ENCODE results near the gene C3. TPM values are rescaled to one million over a fixed set of nuclear protein-coding genes. Genes with fewer than 3 reads are reported as not detected.
"Not testable (repeated sequence)": the region's sequence is repeated elsewhere in the genome, so short reads cannot be mapped to it uniquely, and the experiment has no call there.

The C3 gene
- total and polyA plus RNA-seq, 2 experiments from 2014 or later = 0.39 to 1.6 TPM

DNA sequence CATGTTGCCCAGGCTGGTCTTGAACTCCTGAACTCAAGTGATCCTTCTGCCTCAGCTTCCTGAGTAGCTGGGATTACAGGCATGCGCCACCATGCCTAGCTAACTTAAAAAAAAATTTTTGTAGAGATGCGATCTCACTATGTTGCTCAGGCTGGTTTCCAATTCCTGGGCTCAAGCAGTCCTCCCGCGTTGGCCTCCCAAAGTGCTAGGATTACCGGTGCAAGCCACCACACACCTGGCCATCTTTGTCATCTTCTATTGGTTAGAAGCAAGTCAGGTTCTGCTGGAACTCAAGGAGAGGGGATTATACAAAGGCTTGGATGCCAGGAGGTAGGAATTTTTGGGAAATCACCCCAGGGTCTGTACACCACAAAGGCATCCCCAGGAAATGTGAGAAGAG lies 75.7 kb downstream of the C3 start:
- Histone ChIP-seq H3K4me3 (no peak overlapping the region), H3K9me3 (ENCODE audit: low read depth) (no peaks in the 10 kb centered on the region), H3K27me3 (no peaks in the 10 kb centered on the region), H3K4me1 (ENCODE audit: low read depth) (no peaks in the 10 kb centered on the region), H3K36me3 (no peaks in the 10 kb centered on the region), H3K27ac (no peak overlapping the region)
- TF ChIP-seq CTCF (IDR thresholded peaks at IDR 0.05; ENCODE audit: low read depth, low read length) = no peak
- DNase-seq (ENCODE audit: low read depth in 1 of 2, low spot score in 1 of 2) = no peak

DNA sequence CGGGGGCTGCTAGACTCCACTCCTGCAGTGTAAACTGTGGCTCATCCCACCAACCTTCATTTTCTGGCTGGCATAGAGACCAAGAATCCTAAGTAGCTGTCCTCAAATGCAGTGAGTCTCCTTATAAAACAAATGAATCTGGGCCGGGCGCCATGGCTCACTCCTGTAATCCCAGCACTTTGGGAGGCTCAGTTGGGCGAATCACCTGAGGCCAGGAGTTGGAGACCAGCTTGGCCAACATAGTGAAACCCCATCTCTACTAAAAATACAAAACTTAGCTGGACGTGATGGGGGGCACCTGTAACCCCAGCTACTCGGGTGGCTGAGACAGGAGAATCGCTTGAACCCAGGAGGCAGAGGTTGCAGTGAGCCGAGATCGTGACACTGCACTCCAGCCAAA lies 80.1 kb downstream of the C3 start:
- H3K4me3 ChIP-seq; H3K27ac ChIP-seq; H3K36me3 ChIP-seq; H3K27me3 ChIP-seq; DNase-seq (ENCODE audit: low read depth in 1 of 2, low spot score in 1 of 2); H3K9me3 ChIP-seq (ENCODE audit: low read depth); H3K4me1 ChIP-seq (ENCODE audit: low read depth): not testable (repeated sequence)

DNA sequence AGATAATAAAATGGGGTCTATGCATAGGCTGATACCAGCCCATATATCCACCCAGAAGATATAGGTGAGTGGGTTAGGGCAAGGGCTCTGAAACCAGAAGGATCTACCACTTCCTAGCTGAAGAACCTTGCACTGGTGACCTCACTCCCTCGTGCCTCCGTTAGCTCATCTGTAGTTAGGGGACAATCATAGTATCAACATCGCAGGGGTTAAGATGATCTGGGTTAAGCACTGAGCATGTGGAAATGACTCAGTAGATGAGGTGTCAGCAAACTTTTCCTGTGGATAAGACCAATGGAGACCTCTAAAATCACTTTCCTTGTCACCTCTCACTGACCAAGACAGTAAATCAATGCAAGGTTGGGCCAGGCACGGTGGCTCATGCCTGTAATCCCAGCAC lies 81.0 kb downstream of the C3 start:
- Histone ChIP-seq H3K4me3 (no peak overlapping the region), H3K27ac (no peak overlapping the region), H3K36me3 (no peaks in the 10 kb centered on the region), H3K27me3 (no peaks in the 10 kb centered on the region), H3K9me3 (ENCODE audit: low read depth) (no peaks in the 10 kb centered on the region), H3K4me1 (ENCODE audit: low read depth) (no peaks in the 10 kb centered on the region)
- TF ChIP-seq CTCF (IDR thresholded peaks at IDR 0.05; ENCODE audit: low read depth, low read length) = no peak
- no peak for DNase-seq (ENCODE audit: low read depth in 1 of 2, low spot score in 1 of 2)

- not testable (repeated sequence) for H3K27me3 ChIP-seq; H3K27ac ChIP-seq; H3K4me1 ChIP-seq (ENCODE audit: low read depth); DNase-seq (ENCODE audit: low read depth in 1 of 2, low spot score in 1 of 2); H3K4me3 ChIP-seq; H3K36me3 ChIP-seq; H3K9me3 ChIP-seq (ENCODE audit: low read depth)
- TF ChIP-seq CTCF (IDR thresholded peaks at IDR 0.05; ENCODE audit: low read depth, low read length) = peak; percentile 30
Observed at GRCh38 chr19:6633456-6633813, 87.0 kb downstream of the C3 start.

DNA sequence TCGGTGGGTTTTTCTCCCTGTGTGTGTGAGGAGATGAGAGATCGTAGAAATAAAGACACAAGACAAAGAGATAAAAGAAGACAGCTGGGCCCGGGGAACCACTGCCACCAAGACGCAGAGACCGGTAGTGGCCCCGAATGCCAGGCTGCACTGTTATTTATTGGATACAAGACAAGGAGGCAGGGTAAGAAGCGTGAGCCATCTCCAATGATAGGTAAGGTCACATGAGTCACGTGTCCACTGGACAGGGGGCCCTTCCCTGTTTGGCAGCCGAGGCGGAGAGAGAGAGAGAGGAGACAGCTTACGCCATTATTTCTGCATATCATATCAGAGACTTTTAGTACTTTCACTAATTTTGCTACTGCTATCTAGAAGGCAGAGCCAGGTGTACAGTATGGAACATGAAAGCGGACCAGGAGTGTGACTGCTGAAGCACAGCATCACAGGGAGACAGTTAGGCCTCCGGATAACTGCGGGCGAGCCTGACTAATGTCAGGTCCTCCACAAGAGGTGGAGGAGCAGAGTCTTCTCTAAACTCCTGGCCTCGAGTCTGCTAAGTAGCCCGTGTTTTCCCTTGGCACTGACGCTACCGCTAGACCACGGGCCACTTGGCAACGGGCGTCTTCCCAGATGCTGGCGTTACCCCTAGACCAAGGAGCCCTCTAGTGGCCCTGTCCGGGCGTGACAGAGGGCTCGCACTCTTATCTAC lies 87.5 kb downstream of the C3 start:
- DNase-seq (ENCODE audit: low read depth in 1 of 2, low spot score in 1 of 2) = peak; percentile 74 to 79

More for the DNA sequence above, 87.5 kb downstream of the C3 start:
- not testable (repeated sequence) for H3K9me3 ChIP-seq (ENCODE audit: low read depth); H3K27me3 ChIP-seq; H3K4me1 ChIP-seq (ENCODE audit: low read depth); H3K36me3 ChIP-seq; H3K27ac ChIP-seq; H3K4me3 ChIP-seq
- TF ChIP-seq CTCF (IDR thresholded peaks at IDR 0.05; ENCODE audit: low read depth, low read length) = peak; percentile 67

All from cardiac muscle cell (in vitro differentiated cells and primary cell).